MCF 10A (cell line): ENCODE data around the gene SDC3. TPM values are rescaled to one million over a fixed set of nuclear protein-coding genes. Genes with fewer than 3 reads are reported as not detected.

Source experiments
- BruUV-seq: library from RNA; stranded (reverse); fragments of 400-500 nt; replicated peaks from 2 replicates; lab custom pipeline; 2021; lab: Mats Ljungman, UMichigan
- CTCF ChIA-PET: fragments of 300-600 bp; sonication (Branson Sonifier 250); formaldehyde crosslinking; extraction: SDS; loops from one replicate; lab custom pipeline; 2021; ENCODE audit warnings: antibody characterized with exemption, inconsistent platforms; lab: Yijun Ruan, JAX
- POLR2A ChIA-PET: fragments of 300-600, 350-650 bp; sonication (Branson Sonifier 250); formaldehyde crosslinking; extraction: SDS; loops from one replicate; lab custom pipeline; 2020; ENCODE audit warnings: antibody characterized with exemption, inconsistent platforms; lab: Yijun Ruan, JAX
- DNase-seq: peaks from one replicate; pipeline ENCODE4 v3.0.0-alpha.2; 2018; ENCODE audit not compliant: unreplicated experiment
- H3K27ac Mint-ChIP-seq: one replicate; pipeline ENCODE4 v1.8.0; 2022; ENCODE audit warnings: mild to moderate bottlenecking, low read depth, mixed read lengths; ENCODE audit not compliant: unreplicated experiment
- H3K27me3 Mint-ChIP-seq: one replicate; pipeline ENCODE4 v1.8.0; 2022; ENCODE audit warnings: mixed read lengths; ENCODE audit not compliant: insufficient read depth, unreplicated experiment
- H3K36me3 Mint-ChIP-seq: one replicate; pipeline ENCODE4 v1.8.0; 2022; ENCODE audit warnings: mild to moderate bottlenecking, moderate library complexity, mixed read lengths; ENCODE audit not compliant: insufficient read depth, unreplicated experiment
- H3K4me1 Mint-ChIP-seq: one replicate; pipeline ENCODE4 v1.8.0; 2022; ENCODE audit warnings: mixed read lengths; ENCODE audit not compliant: insufficient read depth, unreplicated experiment
- H3K4me3 Mint-ChIP-seq: one replicate; pipeline ENCODE4 v1.8.0; 2022; ENCODE audit warnings: mild to moderate bottlenecking, moderate library complexity, mixed read lengths; ENCODE audit not compliant: unreplicated experiment
- H3K9me3 Mint-ChIP-seq: one replicate; pipeline ENCODE4 v1.8.0; 2022; ENCODE audit warnings: mixed read lengths; ENCODE audit not compliant: unreplicated experiment
- intact Hi-C: fragments of 100-400 bp; cut with micrococcal nuclease; formaldehyde crosslinking; loops from 2 replicates; pipeline ENCODE4 v1.14.1; 2022
- total RNA-seq: library from RNA; stranded (reverse); gene quantifications from 2 replicates; pipeline ENCODE4 v1.2.3, GENCODE V29; 2022
- TF ChIP-seq, protein P1 (sequence below): fragments of 200-600 bp; IDR thresholded peaks from one replicate; pipeline ENCODE4 v1.8.0; 2022; ENCODE audit warnings: antibody characterized with exemption, mild to moderate bottlenecking; ENCODE audit not compliant: unreplicated experiment

Gene SDC3
- total RNA-seq, 1 experiment from 2014 or later: 21.7 TPM

GRCh38 chr1:30845904-30846290 is 62.7 kb downstream of the SDC3 start:
- no peaks in the 10 kb centered on the region for H3K9me3 Mint-ChIP-seq
- no TSS peak for BruUV-seq
- no peak overlapping the region for H3K27ac Mint-ChIP-seq
- TF ChIP-seq, protein P1, sequence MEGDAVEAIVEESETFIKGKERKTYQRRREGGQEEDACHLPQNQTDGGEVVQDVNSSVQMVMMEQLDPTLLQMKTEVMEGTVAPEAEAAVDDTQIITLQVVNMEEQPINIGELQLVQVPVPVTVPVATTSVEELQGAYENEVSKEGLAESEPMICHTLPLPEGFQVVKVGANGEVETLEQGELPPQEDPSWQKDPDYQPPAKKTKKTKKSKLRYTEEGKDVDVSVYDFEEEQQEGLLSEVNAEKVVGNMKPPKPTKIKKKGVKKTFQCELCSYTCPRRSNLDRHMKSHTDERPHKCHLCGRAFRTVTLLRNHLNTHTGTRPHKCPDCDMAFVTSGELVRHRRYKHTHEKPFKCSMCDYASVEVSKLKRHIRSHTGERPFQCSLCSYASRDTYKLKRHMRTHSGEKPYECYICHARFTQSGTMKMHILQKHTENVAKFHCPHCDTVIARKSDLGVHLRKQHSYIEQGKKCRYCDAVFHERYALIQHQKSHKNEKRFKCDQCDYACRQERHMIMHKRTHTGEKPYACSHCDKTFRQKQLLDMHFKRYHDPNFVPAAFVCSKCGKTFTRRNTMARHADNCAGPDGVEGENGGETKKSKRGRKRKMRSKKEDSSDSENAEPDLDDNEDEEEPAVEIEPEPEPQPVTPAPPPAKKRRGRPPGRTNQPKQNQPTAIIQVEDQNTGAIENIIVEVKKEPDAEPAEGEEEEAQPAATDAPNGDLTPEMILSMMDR: no peak
- POLR2A ChIA-PET: interaction anchor here (0.6 to 1.0 kb wide), 2 partner anchors 20 to 22 kb away, joined by 3 to 4 read pairs; no protein-coding TSS in a partner anchor
- H3K4me3 Mint-ChIP-seq: no peak overlapping the region
- no peak for DNase-seq
- H3K27me3 Mint-ChIP-seq: peaks cover 57% of the 10 kb centered on the region
- no peaks in the 10 kb centered on the region for H3K4me1 Mint-ChIP-seq
- no peaks in the 10 kb centered on the region for H3K36me3 Mint-ChIP-seq
- intact Hi-C loops: no loop called here
- CTCF ChIA-PET: interaction anchor here (0.6 to 1.5 kb wide), 3 partner anchors 44 to 80 kb away, joined by 3 to 4 read pairs (median 4); no protein-coding TSS in a partner anchor

DNA sequence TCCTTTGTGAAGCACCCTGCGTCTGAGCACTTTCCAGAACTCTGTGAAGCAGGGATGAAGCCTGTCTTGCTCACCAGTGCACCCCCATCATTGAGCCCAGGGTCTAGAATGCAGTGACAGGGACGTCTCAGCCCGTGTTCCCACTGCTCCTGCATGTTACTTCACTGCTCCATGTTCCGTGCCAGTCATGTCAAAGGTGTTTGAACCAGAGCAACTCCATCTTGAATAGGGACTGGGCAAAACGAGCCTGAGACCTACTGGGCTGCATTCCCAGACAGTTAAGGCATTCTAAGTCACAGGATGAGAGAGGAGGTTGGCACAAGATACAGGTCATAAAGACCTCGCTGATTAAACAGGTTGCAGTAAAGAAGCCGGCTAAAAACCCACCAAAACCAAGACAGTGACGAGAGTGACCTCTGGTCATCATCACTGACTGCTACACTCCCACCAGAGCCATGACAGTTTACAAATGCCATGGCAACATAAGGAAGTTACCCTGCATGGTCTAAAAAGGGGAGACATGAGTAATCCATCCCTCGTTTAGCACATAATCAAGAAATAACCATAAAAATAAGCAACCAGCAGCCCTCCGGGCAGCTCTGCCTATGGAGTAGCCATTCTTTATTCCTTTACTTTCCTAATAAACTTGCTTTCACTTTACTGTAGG is 63.2 kb downstream of the SDC3 start:
- TF ChIP-seq, protein P1: no peak
- H3K27me3 Mint-ChIP-seq: peaks cover 62% of the 10 kb centered on the region
- H3K4me3 Mint-ChIP-seq: no peak overlapping the region
- POLR2A ChIA-PET: no interaction called here
- intact Hi-C loops: no loop called here
- H3K4me1 Mint-ChIP-seq: no peaks in the 10 kb centered on the region
- H3K27ac Mint-ChIP-seq: no peak overlapping the region
- no peaks in the 10 kb centered on the region for H3K36me3 Mint-ChIP-seq
- no peaks in the 10 kb centered on the region for H3K9me3 Mint-ChIP-seq
- CTCF ChIA-PET: interaction anchor here (0.6 kb wide), 1 partner anchor 80 kb away, joined by 3 read pairs; no protein-coding TSS in a partner anchor
- no peak for DNase-seq
- BruUV-seq: no TSS peak

DNA sequence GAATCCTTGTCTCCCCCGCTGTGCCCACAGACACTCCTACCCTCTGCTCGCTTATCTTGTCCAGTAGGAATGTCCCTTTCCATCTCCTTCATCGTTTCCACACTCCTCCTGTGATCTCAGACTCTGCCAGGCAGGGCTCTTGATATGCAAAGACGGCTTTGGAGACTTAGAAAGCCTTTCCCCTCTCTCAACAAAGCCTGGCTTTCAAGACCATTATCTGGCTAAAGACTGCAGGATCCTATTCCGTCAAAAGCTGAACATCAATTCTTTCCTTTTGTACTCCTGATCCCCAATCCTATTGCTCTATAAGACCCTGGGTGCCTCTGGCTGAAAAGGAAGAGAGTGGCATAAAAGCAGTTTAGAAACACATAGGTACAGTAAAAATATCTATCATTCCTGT is 63.9 kb downstream of the SDC3 start:
- ChIA-PET CTCF (no interaction called here), POLR2A (no interaction called here)
- Mint-ChIP-seq H3K27me3 (peaks cover 67% of the 10 kb centered on the region), H3K27ac (no peak overlapping the region), H3K9me3 (no peaks in the 10 kb centered on the region), H3K4me3 (no peak overlapping the region), H3K4me1 (no peaks in the 10 kb centered on the region), H3K36me3 (no peaks in the 10 kb centered on the region)
- intact Hi-C loops: no loop called here
- TF ChIP-seq, protein P1: no peak
- no peak for DNase-seq
- no TSS peak for BruUV-seq

- H3K4me1 Mint-ChIP-seq: no peaks in the 10 kb centered on the region
- H3K27ac Mint-ChIP-seq: no peak overlapping the region
- no TSS peak for BruUV-seq
- ChIA-PET POLR2A (interaction anchor here (1.6 kb wide), 1 partner anchor 19 kb away, joined by 4 read pairs; no protein-coding TSS in a partner anchor), CTCF (no interaction called here)
- H3K36me3 Mint-ChIP-seq: no peaks in the 10 kb centered on the region
- TF ChIP-seq, protein P1: no peak
- H3K4me3 Mint-ChIP-seq: no peak overlapping the region
- H3K9me3 Mint-ChIP-seq: no peaks in the 10 kb centered on the region
- peaks cover 81% of the 10 kb centered on the region for H3K27me3 Mint-ChIP-seq
- DNase-seq: no peak
- intact Hi-C loops: no loop called here
Measured at GRCh38 chr1:30842697-30843354, 65.7 kb downstream of the SDC3 start.
